Islet of Langerhans (tissue), 1 donor: ENCODE measurements around the gene SUMO3.

Source experiments
- FAIRE-seq: peaks from one replicate; lab custom pipeline; 2011; peaks lifted over from hg19 to GRCh38; lab: Jason Lieb, UNC

The SUMO3 gene

DNA sequence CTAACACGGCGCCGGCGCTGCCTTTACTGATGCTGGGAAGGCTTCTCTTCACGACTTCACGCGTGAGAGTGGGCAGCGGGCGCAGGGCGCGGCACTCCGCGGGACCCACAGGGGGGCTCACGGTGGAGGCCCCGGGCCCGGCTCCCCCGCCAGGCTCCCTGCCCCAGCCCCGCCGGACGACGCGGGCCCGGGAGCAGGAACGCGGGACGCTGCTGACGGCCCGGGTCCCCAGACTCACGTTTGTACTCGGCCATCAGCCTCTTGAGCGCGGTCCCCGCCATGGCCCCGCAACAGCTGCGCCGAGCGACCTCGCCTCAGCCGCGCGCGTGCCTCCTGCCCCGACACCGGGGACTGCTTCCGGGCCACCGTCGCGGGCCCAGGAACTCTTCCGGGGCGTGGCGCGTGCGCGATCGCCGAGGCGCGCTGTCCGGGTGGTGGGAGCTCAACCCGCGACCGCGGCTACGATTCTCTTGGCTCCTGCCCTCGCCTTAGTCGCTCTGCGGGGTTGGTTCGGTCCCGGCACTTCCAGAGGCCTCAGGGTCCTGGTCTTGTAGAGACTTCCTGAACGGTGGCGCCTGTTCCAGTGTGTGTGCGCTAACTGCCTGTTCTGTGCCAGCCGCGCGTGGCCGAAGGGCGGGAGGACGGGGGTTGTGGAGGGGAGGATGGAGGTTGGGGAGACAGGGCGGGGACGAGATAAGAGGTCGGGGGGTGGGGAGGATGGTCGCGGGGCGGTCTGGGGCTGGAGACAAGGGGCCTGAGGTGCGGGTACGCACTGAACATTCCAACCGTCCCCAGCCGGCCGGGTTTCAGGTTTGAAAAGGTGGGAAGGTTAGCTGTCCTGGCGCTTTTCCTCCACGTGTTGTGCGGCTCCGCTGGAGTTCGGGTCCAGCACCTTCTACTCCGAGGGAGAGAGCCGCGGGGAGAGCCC, 16.1 kb downstream of the SUMO3 start, which contains the start of gene UBE2G2:
Gene UBE2G2 (minus strand): TSS at position 353 of the 928 bp plus-strand sequence. CDS start 72 bp downstream, at position 281.
- no peak for FAIRE-seq

DNA sequence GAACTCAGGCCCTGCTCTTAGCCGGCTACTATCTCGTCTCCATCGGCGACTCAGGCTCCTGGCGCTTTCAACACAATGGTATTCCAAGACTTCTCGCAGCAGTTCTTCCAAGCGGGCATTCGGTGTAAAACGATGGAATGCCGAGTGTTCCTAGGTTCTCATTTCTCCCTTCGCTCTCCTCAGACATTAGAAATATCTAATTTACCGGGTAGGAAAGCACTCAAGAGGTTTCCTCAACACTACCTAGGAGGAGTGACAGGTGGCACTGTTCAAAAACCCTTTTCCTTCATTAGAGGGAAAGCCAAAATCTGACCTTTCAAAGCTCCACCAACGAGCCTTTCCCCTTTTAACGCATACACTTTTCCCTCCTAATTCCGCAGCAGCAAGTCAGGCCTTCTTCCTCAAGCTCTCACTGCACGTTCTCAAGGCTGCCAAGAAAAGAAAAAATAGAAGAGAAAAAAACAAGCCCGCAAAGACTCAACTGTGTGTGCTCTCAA, 16.8 kb downstream of the SUMO3 start:
- no peak for FAIRE-seq

DNA sequence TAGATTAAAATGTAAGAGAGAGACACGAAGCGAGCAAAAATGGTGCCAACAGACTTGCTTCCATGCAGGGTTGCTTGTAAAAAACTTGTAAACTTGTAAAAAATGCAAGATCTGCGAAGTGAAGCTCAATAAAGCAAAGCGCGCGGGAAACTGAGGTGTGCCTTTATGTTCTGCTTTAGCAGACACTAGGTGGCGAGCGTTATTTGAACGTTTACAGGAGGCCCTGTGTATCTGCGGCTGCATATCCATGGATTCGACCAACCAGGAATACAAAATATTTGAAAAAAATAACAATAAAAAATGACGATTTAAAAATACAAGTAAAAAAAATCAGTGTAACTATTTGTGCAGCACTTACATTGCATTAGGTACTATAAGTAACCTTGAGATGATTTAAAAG, 17.8 kb downstream of the SUMO3 start:
- FAIRE-seq, result no peak

DNA sequence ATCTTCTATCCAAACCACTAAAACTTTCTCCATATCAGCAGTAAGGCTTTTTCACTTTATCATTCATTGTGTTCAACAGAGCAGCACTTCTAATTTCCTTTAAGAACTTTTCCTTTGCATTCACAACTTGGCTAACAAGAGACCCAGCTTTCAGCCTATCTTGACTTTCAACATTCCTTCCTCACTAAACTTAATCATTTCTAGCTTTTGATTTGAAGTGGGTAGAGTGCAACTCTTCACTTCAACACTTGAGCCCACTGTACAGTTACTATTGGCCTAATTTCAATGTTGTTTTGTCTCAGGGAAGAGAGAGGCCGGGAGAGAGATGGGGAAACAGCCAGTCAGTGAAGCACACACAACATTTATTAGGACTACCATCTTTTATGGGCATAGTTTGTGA, 18.2 kb downstream of the SUMO3 start:
- no peak for FAIRE-seq

DNA sequence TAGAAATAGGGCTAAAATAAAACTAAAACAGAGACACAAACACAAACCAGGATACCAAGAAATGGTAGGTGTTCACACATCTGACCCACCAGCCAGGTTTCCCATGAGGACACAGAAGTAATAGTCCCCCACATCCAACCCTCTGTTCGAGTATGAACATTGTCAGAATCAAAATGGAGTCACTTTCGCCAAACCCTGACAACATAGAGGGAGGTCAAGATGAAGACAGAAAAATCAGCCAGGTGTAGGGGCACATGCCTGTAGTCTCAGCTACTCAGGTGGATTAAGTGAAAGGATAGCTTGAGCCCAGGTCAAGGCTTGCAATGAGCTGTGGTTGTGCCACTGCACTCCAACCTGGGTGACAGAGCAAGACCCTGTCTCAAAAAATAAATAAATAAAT, 20.1 kb downstream of the SUMO3 start:
- no peak for FAIRE-seq

DNA sequence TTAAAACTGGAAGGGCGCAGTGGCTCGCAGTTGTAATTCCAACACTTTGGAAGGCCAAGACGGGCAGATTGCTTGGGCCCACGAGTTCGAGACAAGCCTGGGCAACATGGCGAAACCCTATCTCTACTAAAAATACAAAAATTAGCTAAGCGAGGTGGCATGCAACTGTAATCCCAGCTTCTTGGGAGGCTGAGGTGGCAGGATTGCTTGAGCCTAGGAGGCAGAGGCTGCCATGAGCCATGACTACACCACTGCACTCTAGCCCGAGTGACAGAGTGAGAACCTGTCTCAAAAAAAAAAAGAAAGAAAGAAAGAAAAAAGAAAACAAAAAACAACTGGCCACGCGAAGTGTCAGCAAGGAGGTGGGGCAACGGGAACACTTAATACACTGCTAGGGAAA, 22.5 kb downstream of the SUMO3 start:
- no peak for FAIRE-seq

DNA sequence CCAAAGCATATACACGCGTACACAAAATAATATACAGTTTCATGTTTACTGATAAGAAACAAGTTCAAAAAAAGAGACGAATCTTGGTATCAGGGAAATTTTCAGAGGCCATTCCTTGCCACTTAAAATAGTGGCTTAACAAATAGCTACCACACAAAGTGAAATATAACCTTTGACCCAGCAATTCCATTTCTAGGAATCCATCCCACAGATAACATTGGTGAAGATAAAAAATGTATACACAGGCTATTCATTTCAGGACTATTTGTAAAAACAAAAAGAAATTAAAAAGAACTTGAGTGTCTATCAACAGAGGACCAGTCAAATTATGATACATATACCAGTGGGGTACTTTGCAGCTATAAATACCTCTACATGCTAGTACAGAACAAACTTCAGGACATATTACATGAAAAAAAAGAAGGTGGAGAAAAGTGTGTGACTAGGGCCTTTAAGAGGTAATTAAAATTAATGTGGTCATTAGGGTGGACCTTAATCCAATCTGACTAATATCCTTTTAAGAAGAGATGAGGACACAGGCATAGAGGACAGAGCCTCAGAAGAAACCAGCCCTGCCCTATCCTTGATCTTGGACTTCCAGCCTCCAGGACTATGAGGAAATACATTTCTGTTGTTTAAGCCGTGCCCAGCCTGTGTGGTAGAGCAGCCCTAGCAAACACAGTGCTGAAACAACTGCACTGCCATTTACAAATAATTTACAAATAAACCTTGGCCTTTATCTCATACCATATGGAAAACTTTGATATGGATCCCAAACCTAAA, 24.1 kb downstream of the SUMO3 start:
- FAIRE-seq, result no peak

DNA sequence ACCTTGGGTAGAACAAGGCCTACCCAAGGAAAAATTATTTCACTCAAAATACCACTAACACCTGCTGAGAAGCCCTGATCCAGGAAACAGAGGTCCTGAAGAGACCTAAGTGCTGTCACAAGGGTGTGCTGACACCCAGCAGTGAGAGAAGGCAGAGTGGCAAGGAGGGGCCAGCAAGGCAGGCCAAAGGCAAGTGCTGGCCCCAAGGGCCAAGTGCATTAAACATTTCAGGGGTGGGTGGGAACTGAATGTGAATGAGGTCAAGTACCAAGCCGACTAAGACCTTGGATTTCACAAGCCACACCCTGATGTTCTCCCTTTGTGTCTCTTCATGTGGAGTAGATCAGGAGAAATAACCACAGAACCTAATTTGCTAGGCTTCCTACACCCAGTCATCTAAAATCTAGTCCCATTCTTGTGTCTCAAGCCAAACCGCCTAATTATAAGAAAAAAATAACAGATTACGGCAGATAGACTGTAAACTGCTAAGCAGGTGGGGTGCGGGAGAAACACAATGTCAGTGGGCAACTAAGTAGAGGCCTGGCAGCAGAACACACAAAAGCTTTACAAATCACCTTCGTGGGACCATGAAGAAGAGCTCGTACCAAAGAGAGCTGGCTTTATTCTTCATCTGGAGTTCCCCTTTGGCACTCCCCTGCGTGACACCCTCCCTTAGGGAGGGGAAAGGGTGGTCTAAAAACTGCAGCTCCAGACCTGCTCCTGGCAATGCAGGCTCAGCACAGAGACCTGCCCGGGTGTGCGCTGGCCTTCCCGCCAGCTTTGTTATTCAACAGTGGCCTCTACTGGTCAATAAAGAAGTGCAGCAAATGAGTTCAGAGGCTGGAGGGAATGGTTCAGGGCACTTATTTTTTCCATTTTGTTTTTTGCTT, 24.9 kb downstream of the SUMO3 start:
- no peak for FAIRE-seq

DNA sequence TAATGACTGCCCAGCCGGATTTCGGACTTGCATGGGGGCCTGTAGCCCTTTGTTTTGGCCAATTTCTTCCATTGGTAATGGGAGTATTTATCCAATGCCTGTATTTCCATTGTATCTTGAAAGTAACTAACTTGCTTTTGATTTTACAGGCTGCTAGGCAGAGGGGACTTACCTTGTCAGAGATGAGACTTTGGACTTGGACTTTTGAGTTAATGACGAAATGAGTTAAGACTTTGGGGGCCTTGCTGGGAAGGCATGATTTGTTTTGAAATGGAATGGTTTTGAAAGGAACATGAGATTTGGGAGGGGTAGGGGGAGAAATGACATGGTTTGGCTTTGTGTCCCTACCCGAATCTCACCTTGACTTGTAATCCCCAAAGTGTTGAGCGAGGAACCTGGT, 25.9 kb downstream of the SUMO3 start:
- FAIRE-seq, result no peak

DNA sequence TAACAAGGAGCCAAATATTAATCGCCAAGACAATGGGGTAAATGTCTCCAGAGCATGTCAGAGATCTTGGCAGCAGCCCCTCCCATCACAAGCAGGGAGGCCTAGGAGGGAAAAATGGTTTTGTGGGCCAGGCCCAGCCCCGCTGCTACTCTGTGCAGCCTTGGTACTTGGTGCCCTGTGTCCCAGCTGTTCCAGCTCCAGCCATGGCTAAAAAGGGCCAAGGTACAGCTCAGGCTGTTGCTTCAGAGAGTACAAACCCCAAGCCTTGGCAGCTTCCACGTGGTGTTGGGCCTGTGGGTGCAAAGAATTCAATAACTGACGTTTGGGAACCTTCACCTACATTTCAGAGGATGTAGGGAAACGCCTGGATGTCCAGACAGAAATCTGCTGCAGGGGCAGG, 26.6 kb downstream of the SUMO3 start:
- FAIRE-seq, result no peak

DNA sequence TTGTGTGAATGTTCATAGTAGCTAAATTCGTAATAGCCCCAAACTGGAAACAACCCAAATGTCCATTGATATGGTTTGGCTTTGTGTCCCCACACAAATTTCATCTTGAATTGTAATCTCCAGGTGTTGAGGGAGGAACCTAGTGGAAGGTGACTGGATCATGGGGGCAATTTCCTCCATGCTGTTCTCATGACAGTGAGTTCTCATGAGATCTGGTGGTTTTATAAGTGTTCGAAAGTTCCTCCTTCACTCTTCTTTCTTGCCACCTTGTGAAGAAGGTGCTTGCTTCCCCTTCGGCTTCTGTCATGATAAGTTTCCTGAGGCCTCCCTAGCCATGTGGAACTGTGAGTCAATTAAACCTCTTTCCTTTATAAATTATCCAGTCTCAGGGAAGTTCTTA, 27.5 kb downstream of the SUMO3 start:
- no peak for FAIRE-seq

DNA sequence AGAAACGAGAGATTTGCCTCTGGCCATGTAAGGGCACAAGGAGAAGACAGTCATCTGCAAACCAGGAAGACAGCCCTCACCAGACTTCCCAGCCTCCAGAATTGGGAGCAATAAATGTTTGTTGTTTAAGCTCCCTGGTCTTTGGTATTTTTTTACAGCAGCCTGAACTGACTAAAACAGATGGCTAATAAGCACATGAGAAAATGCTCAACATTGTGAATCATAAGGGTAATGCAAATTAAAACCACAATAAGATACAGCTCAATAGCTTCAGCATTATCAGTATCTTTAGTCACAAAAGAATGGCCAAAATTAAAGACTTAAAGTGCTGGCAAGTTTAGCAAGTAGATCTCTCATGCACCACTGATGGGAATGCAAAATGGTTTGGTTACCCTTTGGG, 28.0 kb downstream of the SUMO3 start:
- FAIRE-seq, result no peak

DNA sequence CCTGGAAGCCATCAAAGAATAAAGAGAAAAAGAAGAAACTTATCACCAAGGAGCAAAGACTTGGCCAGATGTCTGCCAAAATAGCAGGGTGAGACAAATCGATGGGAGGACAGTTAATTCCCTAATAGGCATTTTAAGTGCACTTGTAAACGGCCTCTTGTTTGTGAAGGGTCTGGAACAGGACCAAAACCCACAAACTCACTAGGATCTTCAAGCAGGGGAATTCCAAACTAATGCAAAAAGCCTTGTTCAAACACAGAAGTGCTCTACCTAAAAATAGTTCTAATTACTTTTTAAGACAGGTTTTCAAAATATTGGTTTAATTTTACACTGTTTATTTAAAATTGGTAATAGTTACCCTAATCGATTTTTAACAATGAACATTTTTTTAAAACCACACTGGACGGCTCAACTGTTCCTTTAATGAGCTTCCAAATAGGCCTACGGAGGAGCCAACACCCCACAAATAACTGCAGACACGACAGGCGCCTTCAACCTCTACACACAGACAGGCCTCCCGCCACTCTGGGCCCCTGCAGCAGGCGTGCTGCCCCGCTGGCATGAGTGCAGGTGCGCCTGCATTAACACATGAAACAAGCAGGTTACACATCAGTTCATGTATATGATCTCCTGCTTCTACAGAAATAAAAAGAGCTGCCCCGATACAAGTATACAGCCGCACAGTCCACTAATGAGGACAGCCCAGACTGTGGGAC, 32.1 kb downstream of the SUMO3 start:
- FAIRE-seq, result no peak

DNA sequence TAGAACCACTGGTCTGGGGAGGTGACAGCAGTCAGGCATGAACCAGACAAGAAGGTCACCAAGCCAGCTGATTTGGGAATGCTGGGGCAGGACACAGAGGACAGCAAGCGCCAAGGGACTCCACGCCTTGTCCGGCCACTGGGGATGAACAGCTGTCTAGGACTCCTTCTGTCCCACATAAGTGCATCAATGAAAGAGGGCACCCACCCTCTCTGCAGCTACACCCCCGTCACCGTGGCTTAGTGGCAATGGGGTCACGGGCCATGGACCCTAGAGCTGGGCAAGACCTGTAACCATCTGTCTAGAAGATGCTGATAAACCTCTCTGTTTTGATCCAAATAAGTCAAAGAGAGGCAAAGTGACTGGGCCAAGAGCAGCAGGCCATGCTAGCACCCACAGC, 33.1 kb downstream of the SUMO3 start:
- no peak for FAIRE-seq

DNA sequence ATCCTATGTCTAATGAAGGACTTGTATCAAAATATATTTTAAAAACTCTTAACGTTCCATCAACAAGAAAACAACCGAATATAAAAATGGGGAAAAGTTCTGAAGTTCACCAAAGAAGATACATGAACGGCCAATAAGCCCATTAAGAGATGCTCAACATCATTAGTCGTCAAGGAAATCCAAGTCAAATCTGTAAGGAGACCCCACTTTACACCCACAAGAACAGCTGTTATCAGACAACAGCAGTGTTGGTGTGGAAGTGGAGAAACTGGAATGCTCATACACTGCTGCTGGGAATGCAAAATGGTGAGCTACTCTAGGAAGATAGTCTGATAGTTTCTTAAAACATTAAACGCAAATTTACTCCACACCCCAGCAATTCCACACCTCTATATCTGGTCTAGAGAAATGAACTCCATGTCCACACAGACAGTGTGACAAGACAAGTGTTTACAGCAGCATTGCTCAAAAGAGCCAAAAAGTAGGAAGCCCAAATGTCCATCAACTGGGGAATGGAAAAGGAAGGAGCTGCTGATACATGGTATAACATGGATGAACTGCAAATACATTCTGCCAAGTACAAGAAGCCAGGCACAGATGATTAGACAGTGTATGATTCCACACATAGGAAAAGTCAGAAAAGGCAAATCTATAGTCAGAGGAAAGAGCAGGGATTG, 34.7 kb downstream of the SUMO3 start:
- no peak for FAIRE-seq

DNA sequence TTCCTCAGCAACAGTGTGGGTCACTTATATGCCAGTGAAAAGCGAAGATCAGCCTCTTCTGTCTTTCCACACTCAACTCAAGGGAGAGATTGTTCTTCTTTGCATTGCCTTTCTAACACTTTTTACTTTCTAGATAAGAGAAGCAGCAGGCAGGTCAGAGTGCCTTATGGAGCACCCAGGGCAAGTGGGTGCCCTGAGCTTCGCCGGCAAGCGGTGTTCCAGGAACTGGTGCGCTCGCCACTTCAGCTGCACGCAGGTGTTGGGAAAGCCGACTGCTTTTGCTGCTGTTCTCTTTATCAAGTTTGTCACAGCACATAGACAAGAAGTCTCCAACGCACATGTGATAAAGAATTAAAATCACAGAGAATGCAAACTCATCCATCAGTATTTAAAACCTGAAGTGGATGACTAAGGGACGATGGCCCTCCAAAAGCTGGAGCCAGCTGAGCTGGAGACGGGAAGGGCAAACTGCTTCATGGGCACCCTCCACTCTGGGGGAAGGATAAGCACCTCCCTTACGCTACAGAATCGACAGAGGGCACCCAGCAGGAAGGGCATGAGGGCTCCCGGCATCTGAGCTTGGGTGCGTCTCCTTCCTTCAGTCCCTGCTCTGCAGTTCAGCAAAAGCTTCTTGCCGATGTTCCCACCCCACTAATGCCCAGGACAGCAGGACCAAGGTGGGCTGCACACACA, 36.9 kb downstream of the SUMO3 start:
- no peak for FAIRE-seq

DNA sequence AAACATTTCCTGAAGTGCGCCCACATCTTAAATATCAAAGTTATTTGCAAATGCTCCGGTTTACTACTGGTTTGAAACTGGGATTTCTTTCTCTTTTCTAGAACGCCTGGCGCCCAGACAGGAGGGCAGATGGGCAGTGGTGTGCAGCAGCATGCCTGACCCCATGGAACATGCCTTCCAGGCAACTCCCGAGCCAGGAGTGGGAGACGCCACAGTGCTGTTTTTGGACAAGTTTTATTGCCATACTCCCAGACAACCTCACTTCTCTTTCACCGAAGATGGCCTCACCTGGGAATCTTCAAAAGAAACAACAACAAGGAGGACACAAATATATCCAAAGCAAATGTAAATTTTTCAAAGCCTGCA, 37.7 kb downstream of the SUMO3 start:
- no peak for FAIRE-seq

DNA sequence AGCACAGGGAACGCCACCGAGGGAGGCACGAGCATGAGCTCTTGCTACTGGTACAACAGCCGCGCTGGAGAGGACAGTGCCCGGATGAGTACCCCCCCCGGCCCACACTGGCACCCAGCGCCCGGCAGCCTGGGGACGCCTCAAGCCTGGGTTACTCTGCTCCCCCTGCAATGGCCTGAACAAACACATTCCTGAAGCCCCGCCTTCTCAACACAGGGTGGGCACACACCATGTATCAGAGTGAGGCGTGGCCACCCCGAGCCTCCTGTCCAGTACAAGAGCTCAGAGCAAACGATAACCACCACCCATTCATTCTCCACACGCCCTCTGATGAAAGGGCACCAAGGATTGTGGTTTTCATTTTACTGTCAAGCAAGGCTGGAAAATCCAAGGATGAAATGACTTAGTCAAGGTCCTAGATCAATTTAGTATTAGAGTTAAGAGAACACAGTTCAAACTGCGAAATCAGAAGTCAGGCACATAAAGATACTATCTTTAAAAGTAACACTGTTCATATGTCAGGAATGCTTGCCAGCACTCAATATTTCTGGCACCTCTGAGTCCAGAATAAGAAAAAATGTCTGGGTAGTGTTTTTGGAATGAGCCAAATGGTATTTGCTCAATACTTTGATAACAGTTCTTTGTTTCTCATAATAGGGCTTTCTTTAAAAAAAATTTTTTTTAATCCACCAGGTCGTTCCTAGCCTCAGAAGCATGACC, 38.3 kb downstream of the SUMO3 start:
- FAIRE-seq, result no peak

DNA sequence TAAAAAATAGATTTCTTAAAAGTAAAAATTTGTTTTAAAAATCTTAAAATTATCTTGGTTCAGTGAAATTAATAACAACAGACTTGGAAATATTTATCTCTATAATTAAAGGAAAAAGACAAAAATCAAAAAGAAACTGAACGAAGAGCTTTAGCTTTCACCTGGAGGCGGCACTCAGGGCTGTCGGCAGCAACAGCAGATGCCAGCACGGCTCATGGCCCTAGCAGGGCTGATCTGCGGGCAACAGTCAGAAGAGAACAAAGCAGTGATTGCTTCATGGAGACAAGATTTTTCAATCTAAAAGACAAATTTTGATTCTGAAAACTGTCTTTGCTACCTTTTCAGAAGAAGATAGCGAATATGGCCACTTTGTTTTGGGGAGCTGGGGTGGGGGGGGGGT, 38.9 kb downstream of the SUMO3 start:
- no peak for FAIRE-seq

DNA sequence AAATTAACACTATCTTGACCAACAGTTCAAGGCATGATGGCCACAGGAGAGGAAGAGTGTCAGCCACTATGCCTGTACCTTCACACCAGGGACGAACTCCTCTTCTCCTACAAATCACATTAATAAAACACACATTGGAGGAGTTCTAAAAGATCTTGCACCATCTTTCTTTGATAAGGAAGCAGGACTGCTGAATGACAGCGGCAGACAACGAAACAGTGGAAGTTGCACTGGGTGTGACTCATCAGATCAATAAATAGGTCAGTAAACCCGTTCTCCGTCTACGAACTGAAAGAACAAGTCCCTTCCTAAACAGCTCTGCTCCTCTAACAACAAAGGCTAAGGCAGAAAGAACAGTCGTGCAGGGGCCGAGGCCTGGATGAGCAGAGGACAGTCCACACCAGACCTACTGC, 39.4 kb downstream of the SUMO3 start:
- FAIRE-seq, result no peak
